GM12875 (cell line): ENCODE data around the gene HSD17B11.
"Not testable (repeated sequence)": the region's sequence is repeated elsewhere in the genome, so short reads cannot be mapped to it uniquely, and the experiment has no call there.

Experiments used
- H3K4me3 ChIP-seq: one replicate; pipeline ENCODE4 v1.5.1; 2011; ENCODE audit warnings: low read depth, low read length, control low read depth
- TF ChIP-seq, protein P1 (sequence below): IDR thresholded peaks from 2 replicates; pipeline ENCODE4 v1.5.1; 2011; ENCODE audit warnings: low read depth, mild to moderate bottlenecking, control low read depth, inconsistent platforms, low read length, moderate library complexity, borderline replicate concordance; ENCODE audit not compliant: insufficient read depth

HSD17B11 gene

DNA sequence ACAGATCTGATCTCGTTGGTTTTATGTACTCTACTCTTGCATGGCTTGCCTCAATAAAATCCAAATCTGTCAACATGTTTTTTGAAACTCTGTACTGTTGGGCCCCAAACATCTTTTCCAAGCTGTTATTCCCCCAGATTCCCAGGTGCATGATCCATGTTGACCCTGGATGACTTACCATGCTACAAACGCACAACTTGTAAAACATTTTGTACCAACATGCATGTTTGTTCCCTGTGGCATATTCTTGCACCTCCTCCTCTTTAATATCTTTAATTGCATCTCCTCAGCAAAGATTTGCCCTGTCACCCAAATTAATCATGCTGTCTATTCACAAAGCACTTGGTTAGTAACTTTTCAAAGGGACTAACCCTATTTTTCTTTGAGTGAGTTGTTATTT, 92.6 kb downstream of the HSD17B11 start:
- TF ChIP-seq, protein P1, sequence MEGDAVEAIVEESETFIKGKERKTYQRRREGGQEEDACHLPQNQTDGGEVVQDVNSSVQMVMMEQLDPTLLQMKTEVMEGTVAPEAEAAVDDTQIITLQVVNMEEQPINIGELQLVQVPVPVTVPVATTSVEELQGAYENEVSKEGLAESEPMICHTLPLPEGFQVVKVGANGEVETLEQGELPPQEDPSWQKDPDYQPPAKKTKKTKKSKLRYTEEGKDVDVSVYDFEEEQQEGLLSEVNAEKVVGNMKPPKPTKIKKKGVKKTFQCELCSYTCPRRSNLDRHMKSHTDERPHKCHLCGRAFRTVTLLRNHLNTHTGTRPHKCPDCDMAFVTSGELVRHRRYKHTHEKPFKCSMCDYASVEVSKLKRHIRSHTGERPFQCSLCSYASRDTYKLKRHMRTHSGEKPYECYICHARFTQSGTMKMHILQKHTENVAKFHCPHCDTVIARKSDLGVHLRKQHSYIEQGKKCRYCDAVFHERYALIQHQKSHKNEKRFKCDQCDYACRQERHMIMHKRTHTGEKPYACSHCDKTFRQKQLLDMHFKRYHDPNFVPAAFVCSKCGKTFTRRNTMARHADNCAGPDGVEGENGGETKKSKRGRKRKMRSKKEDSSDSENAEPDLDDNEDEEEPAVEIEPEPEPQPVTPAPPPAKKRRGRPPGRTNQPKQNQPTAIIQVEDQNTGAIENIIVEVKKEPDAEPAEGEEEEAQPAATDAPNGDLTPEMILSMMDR, result no peak

GRCh38 chr4:87294911-87295310, 96.1 kb downstream of the HSD17B11 start:
- not testable (repeated sequence) for H3K4me3 ChIP-seq

More for the DNA sequence above, 92.6 kb downstream of the HSD17B11 start:
- H3K4me3 ChIP-seq, result no peak overlapping the region

DNA sequence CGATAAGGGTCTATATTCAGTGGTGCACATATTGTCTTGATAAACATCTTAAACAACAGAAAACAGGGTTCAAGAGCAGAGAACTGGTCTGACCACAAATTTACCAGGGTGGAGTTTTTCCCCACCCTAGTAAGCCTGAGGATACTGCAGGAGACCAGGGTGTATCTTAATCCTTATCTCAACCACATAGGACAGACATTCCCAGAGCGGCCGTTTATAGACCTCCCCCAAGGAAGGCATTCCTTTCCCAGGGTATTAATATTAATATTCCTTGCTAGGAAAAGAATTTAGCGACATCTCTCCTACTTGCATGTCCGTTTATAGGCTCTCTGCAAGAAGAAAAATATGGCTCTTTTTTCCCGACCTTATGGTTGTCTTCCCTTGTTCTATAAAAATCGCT, 97.1 kb downstream of the HSD17B11 start:
- H3K4me3 ChIP-seq, result not testable (repeated sequence)

DNA sequence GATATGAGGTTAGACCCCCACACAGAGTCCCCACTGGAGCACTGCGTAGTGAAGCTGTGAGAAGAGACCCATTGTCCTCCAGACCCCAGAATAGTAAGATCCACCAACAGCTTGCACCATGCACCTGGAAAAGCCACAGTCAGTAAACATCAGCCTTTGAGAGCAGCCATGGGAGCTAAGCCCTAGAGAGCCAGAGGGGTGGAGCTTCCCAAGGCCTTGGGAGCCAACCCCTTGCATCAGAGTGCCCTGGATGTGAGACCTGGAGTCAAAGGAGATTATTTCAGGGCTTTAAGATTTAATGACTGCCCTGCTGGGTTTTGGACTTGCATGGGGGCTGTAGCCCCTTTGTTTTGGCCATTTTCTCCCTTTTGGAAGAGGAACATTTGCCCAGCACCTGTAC, 104.0 kb downstream of the HSD17B11 start:
- no peak overlapping the region for H3K4me3 ChIP-seq
- TF ChIP-seq, protein P1, result no peak
